GM18517 (cell line): ENCODE measurements around the gene CHI3L1.
"Not testable (repeated sequence)": the region's sequence is repeated elsewhere in the genome, so short reads cannot be mapped to it uniquely, and the experiment has no call there.

Source experiments
- ATAC-seq: cut with Tn5 transposase; IDR thresholded peaks from one replicate; pipeline ENCODE4 v1.9.1; 2021; ENCODE audit warnings: mild to moderate bottlenecking, moderate library complexity; ENCODE audit not compliant: unreplicated experiment

Gene CHI3L1

DNA sequence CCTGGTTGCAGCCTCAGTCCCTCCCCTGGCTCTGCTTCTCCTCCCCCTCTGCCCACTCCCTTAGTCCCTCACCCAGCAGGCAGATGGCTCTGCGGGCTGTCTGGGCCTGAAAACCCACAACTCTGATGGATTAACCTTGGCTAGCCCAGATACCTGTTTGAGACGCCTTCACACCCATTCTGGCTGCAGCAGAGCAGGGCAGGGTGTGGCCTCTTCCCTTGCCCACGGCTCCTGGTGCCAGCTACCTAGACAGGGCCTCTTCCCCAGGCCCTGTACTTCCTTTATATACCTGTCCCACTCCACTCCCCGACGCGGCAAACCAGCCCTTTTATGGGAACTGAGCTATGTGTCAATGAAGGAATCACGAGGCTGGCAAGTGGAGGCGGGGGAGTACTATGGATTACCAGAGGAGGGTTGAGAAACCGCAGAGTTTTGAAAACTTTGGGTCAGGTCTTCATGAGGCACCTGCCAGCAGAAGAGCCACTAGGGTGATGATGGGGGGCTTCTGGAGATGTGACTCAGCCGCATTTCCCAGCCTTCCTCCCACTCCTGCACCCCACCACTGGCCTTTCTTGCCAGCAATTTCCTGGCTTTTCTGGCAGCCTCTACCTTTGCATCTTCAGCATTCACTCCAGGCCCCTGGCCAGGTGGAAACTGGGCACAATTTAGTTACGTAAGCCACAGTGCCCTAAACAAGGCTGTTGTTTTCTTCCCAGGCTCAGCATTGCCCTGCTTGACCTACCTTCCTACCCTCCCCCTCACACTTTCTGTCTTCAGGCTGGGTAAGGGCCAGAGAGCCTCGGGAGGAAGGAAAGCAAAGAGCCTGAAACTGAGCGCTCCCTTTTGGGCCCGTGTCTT is at the start of gene CHI3L1:
CHI3L1 (minus strand) TSS at position 259 of the 858 bp plus-strand sequence; CDS start at position 178, 81 bp downstream.
- ATAC-seq: no peak

DNA sequence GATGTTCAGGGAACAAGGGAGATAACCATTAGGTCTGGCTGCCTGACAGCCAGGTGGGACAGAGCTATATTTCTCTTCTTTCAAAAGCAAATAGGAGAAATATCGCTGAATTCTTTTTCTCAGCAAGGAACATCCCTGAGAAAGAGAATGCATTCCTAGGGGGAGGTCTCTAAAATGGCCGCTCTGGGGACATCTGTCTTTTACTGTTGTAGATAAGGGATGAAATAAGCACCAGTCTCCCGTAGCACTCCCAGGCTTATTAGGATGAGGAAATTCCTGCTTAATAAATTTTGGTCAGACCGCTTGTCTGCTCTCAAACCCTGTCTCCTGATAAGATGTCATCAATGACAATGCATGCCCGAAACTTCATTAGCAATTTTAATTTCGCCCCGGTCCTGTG is 48.4 kb upstream of the CHI3L1 start:
- not testable (repeated sequence) for ATAC-seq

DNA sequence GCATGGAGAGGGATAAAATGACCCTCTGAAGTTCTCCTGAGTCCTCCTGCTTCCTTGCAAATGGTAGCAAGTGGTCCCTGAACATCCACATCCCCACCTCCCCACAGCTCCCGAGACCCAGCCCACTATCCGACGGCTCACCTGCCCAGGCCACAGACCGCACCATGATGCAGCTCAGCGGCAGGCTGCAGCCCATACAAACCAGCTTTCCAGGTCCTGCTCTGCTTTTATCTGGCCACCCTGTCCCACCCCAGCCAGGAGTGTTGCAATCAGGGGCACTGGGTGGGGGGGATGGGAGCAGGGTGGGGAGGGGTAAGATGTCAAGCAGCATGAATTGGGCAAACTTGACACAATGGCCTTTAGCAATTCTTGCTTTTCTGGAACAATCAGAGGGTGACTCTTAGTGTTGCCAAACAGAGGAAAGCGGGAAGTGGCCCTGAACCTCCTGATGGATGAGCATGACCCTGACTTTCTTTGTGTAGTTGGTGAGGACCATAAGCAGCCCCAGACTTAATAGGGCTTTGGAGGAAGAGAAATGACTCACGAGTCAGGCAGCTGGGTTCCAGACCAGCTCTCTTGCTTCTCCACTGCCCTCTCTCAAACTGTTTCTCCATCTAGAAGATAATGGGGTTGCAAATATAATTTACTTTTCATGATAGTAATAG is 43.1 kb upstream of the CHI3L1 start, which contains the start of gene CHIT1:
CHIT1 (minus strand) TSS at position 203 of the 665 bp plus-strand sequence; CDS start at position 166, 37 bp downstream.
- no peak for ATAC-seq

DNA sequence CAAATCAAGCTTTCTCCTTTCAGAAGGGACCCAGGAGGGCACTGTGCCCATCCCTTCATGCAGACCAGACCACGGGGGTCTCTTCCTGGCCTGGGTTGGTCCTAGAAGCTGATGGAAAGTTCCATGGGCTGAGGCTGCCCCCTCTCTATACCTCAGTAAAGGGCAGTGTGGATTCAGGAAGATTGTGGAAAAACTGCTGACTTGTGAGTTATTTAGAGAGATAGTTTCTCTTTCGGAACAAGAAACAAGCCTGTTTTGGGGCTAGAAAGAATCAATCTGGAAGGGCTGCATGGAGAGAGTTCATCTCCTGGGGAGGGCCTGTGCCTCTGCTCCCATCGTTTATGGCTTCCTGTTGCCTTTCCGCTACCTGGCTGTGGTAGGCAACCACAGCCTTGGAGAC is 42.2 kb upstream of the CHI3L1 start:
- no peak for ATAC-seq

DNA sequence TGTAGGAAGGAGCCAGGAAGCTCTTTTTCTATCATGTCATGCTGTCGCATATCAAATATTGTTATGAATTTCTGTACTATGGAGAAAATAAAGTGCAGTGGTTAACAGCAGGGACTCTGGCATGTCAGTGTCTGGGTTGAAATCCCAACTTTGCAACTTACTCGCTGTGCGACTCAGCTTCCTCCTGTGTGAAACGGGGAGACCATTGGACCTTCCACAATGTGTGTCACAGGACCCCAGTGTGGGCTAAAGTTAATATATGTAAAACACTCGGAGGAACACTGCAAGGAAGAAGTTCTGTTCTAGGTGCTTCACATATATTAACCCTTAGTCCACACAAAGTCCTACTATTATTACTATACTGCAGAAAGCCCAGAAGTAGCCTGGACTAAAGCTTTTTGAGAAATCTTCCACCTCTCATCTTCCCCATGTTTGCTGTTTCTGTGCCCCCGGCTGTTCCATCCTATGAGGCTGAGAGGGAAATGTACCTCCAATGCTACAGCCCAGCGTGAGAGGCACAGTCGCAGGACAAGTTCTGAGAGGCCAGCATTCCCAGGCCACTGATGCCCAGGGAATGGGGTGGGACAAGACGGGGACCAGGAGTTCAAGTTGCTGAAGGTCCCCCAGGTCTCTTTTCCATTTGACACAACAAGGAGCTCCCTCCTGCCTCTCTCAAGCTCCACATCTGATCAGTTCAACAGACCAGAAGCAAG is 41.0 kb upstream of the CHI3L1 start:
- no peak for ATAC-seq

DNA sequence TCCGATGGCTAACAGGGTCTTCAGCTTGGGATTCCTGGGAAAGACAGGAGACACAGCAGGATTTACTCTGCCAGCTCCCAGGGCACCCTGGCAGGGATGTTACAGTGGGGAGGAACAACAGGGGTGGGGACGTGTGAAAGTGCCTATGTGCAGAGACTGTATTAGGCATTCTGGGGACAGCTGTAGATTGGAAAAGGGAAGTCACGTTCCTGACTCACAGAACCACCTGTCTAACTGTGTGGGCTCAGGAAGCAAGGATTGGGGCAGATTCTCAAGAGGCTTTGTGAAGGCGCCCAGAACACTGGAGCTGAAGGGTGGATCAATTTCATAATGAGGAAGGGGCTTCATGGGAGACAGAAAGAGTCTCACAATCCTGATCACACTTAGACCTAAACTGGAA is 38.6 kb upstream of the CHI3L1 start:
- ATAC-seq: no peak

DNA sequence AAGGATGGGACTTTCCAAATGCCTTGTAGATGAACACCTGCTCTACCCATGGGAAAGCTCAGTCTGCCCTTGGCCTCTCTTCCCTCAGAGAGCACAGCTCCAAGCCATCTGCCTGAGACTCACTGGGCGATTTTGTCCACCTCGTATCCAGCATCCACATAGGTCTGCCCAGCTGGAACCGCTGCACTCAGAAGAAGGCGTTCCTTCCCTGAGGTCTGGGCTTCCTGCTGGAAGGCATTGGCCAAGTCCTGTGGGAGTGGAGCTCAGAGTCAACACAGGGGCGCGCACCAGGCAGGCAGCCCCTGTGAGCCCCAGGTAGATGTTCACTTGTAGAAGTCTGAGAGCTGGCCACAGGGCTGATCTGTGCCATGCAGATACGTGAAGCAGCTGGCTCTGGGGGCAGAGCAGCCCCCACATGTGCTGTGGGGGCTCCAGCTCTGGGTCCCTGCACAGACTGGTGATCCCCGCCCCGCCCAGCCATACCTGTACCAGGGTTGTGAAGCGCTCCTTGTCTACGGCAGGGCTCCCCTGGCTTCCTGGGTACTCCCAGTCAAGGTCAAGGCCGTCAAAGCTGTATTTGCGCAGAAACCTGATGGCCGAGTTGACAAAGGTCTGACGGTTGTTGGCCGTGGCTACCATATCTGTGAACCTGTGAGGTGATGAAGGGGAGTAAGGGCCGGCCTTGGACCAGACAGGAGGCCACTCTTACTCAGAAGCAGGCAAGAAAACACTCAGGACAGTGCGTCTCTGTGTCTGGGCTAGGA is 36.7 kb upstream of the CHI3L1 start:
- ATAC-seq: no peak

DNA sequence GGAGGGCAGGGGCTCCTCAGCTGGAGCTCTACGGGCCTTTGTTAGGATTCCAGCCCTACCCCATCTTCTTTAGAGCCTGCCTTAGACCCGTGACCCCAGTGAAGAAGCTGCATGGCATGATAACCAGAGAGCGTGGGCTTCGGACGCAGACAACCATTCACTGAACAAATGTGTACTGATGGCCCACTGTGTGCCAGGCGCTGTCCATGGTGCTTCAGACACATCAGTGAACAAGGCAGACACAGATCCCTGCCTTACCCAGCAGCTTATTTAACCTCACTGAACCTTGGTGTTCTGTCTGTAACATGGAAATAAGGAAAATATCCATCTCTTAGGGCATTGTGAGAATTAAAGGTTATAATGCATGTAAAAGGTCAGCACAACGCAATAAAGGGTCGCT is 33.4 kb upstream of the CHI3L1 start:
- ATAC-seq: no peak

DNA sequence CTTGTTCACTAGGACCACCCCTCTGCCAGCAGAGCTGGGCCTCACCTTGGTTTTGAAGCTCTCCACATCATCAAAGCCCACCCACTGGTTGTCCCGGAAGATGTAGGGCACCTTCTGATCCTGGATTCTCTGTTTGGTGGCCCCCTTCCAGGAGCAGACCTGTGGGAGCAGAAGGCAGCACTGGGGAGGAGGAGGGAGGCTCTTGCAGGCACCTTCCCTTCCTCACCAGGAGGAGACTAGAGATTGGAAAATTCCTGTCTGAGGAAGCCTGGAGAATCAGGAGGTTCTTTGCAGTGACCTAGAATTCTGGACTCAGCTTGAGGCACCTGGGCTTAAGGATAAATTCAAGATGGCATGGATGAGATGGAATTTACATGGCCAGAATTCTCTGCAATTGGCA is 32.7 kb upstream of the CHI3L1 start:
- ATAC-seq: no peak

DNA sequence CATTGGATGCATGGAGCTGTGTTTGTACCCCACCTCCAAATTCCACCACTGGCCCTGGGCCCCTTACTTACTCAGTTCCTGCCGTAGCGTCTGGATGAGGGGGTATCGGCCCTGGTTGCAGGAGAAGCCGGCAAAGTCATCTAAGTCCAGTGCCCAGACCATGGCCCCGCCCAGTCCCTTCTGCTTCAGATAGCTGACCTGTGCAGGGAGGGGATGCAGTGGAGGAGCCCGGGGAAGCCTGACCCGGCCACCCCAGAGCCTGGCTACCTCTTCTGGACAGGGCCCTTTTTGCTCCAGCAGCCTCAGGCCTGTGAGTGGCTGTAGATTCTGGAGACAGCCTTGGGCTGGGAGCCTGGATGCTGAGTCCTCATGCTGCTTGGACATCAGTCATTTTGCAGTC is 31.2 kb upstream of the CHI3L1 start:
- ATAC-seq: no peak

DNA sequence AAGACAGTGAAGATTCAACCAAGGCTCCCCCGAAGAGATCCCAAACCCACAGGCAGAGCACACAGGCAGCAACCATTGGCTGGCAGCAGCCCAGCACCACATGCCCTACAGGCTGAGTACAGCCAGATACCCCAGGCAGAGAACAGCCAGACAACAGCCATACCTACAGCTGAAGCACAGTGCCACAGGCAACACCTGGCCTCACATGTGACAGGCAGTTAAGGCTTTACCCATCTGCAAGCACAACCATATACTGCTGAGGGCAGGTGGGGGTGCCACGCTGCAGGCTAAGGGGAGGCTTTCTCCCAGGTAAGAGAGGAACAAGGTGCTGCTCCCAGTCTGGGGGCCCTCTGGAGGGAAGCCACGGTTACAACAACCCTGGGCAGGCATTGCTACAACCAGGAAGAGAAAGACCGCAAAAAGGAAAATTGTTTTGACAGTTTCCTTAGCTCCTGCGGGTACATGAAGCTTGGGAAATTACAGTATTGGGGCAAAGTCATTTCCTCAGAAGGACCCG is 30.7 kb upstream of the CHI3L1 start:
- ATAC-seq: no peak

DNA sequence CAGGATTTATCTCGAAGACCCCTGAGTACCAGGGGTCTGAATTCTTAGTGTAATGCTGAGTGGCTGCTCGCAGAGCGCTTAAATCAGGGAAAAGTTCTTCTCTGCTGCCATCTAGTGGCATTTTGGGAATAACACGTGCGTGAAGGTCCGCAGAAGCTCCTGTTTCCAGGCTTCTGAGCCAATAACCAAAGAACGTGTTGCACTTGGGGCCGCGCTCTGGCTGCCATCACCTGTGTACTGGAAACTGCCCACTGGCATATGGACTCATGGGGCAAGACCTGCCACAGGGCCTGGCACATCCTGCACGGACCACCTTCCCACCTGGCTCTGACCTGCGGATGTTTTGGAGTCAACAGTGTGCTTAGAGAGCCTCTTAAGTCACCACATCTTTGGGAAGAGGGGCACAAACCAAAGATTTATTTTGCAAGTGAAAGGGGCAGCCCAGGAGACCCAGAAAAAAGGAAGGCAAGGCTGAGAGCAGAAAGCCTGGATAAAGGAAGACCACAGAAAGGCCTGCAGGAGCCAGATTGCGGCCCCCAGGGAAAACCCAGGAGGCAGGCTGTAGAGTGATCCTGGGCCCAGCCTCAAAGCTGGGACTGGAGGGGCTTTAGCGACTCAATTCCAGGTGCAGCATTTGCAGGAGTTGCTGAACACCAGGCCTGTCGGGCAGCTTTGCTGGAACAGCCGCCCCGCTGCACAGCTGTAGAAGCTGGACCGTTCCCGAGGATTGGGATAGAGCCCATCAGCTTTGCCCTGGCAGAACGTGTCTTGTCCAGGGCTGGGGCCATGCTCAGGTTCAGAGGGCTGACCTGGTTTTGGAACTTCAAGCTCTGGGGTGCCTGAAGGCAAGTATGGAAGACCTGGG is 30.0 kb upstream of the CHI3L1 start:
- no peak for ATAC-seq

DNA sequence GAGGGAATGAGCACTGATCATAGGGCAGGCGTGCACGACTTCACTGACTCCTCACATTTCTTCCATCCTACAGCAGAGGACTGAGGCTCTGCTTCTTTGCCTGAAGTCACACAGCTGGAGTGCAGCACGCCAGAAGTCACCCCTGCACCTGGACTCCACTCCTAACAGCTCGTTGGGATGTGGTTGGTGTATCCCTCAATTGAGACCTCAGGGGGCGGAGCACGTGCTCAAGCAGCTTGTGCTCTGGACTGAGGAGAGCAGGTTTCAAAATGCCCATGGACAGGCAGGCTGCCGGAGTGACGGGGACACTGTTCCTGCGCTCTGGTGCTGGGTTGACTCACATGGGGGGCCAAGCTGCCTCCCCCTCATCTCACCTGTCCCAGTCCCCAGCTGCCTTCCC is 29.1 kb upstream of the CHI3L1 start:
- ATAC-seq: no peak

DNA sequence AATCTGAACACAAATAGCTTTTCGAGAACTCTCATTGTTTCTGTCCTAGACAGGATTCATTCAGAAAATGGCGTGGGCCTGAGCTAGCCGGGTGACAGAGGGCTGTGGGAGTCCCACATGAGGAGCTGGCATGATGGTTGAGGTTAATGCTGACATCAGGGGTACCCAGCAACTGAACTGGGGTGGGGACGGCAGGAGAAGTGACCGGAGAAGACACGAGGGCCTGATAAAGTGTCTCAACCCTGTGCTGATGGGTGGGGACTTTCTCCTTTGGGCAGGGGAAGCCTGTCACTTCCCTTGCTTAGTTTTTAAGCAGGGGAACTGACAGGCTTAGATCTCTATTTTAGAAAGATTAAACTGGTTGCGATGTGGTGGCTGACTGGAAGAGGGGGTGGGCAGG is 28.4 kb upstream of the CHI3L1 start:
- no peak for ATAC-seq

DNA sequence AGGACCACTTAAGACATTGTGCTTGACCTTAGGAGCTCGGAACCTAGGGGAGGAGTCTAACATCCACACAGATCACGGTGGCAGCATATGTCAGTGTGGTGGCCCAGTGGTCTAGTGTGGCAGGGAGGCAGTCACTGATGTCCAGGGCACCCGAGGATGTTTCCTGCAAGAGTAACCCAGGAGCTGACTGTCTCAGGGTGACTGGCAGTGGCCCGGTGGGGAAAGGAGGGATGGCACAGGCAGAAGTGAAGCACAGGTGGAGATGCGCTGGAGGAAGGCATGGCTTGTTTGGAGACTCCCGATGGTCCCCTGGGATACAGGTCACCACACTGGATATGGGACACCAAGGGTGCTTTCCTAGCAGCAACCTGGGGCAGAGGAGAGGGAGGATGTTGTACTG is 26.6 kb upstream of the CHI3L1 start:
- ATAC-seq: no peak

DNA sequence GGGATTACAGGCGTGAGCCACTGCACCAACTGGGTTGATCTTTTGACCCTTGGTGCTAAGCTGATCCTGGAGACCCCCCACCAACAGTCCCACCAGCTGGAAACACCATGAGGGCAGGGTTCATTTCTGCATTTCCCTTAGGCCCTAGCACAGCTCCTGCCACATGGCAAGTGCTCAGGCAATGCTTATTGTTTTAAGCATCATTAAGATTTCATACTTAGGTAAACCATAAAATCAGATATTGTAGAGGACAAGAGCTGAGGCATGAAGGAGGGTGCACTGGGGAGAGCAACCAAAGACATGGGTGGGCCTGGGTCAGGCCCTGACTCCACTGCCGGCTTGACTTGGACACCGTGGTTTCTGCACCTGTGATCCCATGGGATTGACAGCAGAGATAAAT is 25.3 kb upstream of the CHI3L1 start:
- ATAC-seq: no peak

DNA sequence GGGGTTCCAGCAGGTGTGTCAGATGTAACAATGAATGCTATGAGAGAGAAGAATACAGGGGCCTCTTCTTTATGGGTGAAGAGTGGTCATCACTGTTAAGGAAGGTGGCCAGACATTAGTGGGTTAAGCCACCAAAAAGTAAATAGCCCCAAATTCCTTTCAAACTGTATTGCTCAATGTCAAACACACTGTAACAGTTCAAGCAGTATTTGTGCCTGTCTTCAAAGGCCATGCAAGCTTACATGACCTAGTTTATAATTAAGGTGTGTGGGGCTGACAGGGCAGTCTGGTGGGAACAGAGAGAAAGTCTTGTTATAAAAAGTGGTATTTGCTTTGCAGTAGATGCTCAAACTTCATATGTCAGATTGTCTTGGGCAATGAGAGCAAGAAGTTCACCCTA is 24.5 kb upstream of the CHI3L1 start:
- ATAC-seq: no peak

DNA sequence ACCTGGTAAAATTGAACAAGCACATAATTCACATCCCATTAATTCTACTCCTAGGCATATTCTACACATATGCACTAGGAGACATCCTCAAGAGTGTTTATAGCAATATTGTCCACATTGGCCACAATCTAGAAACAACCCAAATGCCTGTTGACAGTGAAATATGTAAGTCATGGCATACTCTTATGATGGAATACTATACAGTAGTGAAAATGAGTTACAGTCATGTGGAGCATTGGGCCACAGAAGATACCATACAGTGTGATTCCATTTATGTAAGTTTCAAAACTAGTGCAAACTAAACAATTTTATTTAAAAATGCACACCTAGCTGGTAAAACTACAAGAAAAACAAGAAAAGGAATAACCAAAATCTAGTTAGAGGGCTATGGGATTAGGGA is 23.8 kb upstream of the CHI3L1 start:
- no peak for ATAC-seq

DNA sequence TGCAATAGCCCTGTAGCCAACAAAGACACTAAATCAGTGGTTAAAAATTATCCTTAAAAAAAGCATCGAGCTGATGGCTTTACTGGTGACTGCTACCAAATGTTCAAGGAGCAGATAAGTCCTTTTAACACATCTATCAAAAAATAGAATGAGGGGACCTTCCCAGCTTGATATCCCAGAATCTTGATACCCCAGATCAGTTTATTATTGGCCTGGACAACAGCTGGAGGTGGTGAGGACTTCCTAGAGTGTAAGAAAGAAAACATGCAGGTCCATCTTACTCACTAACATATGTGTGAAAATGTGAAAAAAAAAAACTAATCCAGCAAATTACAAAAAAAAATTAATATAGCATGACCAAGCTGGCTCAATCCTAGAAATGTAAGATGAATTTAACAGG is 21.7 kb upstream of the CHI3L1 start:
- ATAC-seq: no peak

DNA sequence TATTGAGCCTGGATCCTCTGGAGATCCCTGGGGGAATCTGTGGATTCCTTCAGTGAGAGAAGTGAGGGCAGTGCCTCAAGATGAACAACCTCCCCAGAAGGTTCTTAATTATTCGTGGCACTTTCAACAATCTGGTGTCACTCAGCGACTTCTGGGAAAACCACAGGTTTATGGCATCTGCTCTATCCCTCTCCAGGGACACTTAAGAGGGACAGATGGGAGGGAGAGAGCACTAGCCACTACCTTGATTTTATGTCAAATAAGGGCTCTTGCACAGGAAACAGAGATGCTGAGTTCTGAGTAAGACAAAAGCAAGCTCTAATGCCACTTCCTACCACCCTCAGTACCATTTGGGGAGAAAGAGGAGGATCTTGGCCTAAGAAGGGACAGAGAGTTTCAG is 21.2 kb upstream of the CHI3L1 start:
- ATAC-seq: no peak
